A549 (cell line): ENCODE results near the gene RUNX1. TPM values are rescaled to one million over a fixed set of nuclear protein-coding genes. Genes with fewer than 3 reads are reported as not detected.

Experiments used
- ATAC-seq, 2 experiments: fragments of 200-7000 bp in 1 of 2; fragments of >200 bp in 1 of 2; cut with Nextera tagmentation in 1 of 2; cut with Tn5 transposase in 1 of 2; 3 replicates each; pipeline versions ENCODE4 v1.8.0 to v1.9.1; 2018 to 2020; ENCODE audit warnings: mild to moderate bottlenecking in 1 of 2, moderate library complexity in 1 of 2
- CTCF ChIA-PET: fragments of 300-600 bp; sonication (Branson Sonifier 250); formaldehyde crosslinking; extraction: SDS; loops from one replicate; lab custom pipeline; 2021; ENCODE audit warnings: antibody characterized with exemption, inconsistent platforms; lab: Yijun Ruan, JAX
- POLR2A ChIA-PET: fragments of 350-600 bp; formaldehyde crosslinking; extraction: SDS; loops from one replicate; lab custom pipeline; 2021; ENCODE audit warnings: antibody characterized with exemption, inconsistent platforms; lab: Yijun Ruan, JAX
- DNase-seq, 2 experiments: peaks; one replicate each; pipeline versions ENCODE4 v3.0.0 to v3.0.0-alpha.2; 2011 to 2016; ENCODE audit warnings: low read depth in 1 of 2, low spot score in 1 of 2
- FAIRE-seq: peaks from 2 replicates; lab custom pipeline; 2011; peaks lifted over from hg19 to GRCh38; lab: Jason Lieb, UNC
- H3K27ac ChIP-seq, 2 experiments: fragments of >200 bp; sonication (Bioruptor Twin); formaldehyde crosslinking; 3 replicates each; pipeline ENCODE4 v1.5.1; 2016 to 2017
- H3K4me1 ChIP-seq: fragments of >200 bp; sonication (Bioruptor Twin); formaldehyde crosslinking; 3 replicates; pipeline ENCODE4 v1.6.1; 2016
- H3K4me2 ChIP-seq: fragments of >200 bp; sonication (Bioruptor Twin); formaldehyde crosslinking; 3 replicates; pipeline ENCODE4 v1.6.1; 2016
- H3K4me3 ChIP-seq: fragments of >200 bp; sonication (Bioruptor Twin); formaldehyde crosslinking; 3 replicates; pipeline ENCODE4 v1.5.1; 2016
- H3K9me3 ChIP-seq: fragments of >200 bp; sonication (Bioruptor Twin); formaldehyde crosslinking; 3 replicates; pipeline ENCODE4 v1.6.1; 2016
- BCL3 ChIP-seq: fragments of >200 bp; sonication (Bioruptor Twin); formaldehyde crosslinking; IDR thresholded peaks from 3 replicates; pipeline ENCODE4 v1.6.1; 2016
- CEBPB ChIP-seq, 2 experiments: fragments of >200 bp in 1 of 2; sonication (Bioruptor Twin) in 1 of 2; formaldehyde crosslinking in 1 of 2; IDR thresholded peaks; 2 replicates each; pipeline ENCODE4 v1.6.1; 2012 to 2016
- CHD4 ChIP-seq: fragments of 200-600 bp; sonication (generic); IDR thresholded peaks from 2 replicates; pipeline ENCODE4 v1.6.1; 2016; ENCODE audit warnings: antibody characterized with exemption, mild to moderate bottlenecking, borderline replicate concordance
- EP300 ChIP-seq, 2 experiments: fragments of >200 bp; sonication (Bioruptor Twin); formaldehyde crosslinking; IDR thresholded peaks; 2 replicates in 1 of 2; 3 replicates in 1 of 2; pipeline ENCODE4 v1.6.1; 2016 to 2017
- FOXS1 ChIP-seq: fragments of 250-450 bp; sonication (Bioruptor Pico); IDR thresholded peaks from 2 replicates; pipeline ENCODE4 v1.5.0; 2020; ENCODE audit warnings: mild to moderate bottlenecking, moderate library complexity
- HDAC2 ChIP-seq: fragments of 200-600 bp; sonication (generic); IDR thresholded peaks from 2 replicates; pipeline ENCODE4 v1.6.1; 2016
- HES2 ChIP-seq: fragments of >200 bp; sonication (Bioruptor Twin); formaldehyde crosslinking; IDR thresholded peaks from 2 replicates; pipeline ENCODE4 v1.6.1; 2016
- HOXB13 ChIP-seq: fragments of 250-450 bp; sonication (Bioruptor Pico); IDR thresholded peaks from 2 replicates; pipeline ENCODE4 v1.5.0; 2020; ENCODE audit warnings: low read depth, mild to moderate bottlenecking, moderate library complexity
- HOXB5 ChIP-seq: fragments of 250-450 bp; sonication (Bioruptor Pico); IDR thresholded peaks from 2 replicates; pipeline ENCODE4 v1.5.0; 2020; ENCODE audit warnings: mild to moderate bottlenecking, moderate library complexity
- MAFK ChIP-seq: fragments of 450-650 bp; IDR thresholded peaks from 2 replicates; pipeline ENCODE4 v1.6.1; 2014; ENCODE audit not compliant: partially characterized antibody
- MAZ ChIP-seq: fragments of 150-350 bp; IDR thresholded peaks from 2 replicates; pipeline ENCODE4 v1.6.1; 2014; ENCODE audit warnings: antibody characterized with exemption, low read depth, low read length, borderline replicate concordance
- NPAS2 ChIP-seq: fragments of 250-450 bp; sonication (Bioruptor Pico); IDR thresholded peaks from 2 replicates; pipeline ENCODE4 v1.8.0; 2022; ENCODE audit warnings: mild to moderate bottlenecking, moderate library complexity, borderline replicate concordance
- NR3C1 ChIP-seq: fragments of >200 bp; sonication (Bioruptor Twin); formaldehyde crosslinking; IDR thresholded peaks from 3 replicates; pipeline ENCODE4 v1.6.1; 2017
- PBX3 ChIP-seq: IDR thresholded peaks from 2 replicates; pipeline ENCODE4 v1.6.1; 2012
- PHF8 ChIP-seq: fragments of 200-600 bp; sonication (generic); IDR thresholded peaks from 2 replicates; pipeline ENCODE4 v1.6.1; 2016; ENCODE audit warnings: low read depth, mild to moderate bottlenecking, antibody characterized with exemption, moderate library complexity, borderline replicate concordance
- RAD21 ChIP-seq, 2 experiments: fragments of >200 bp in 1 of 2; sonication (Bioruptor Twin) in 1 of 2; formaldehyde crosslinking in 1 of 2; IDR thresholded peaks in 1 of 2; conservative IDR thresholded peaks in 1 of 2; 2 replicates in 1 of 2; 3 replicates in 1 of 2; pipeline ENCODE4 v1.6.1; 2012 to 2018; ENCODE audit warnings: inconsistent platforms in 1 of 2
- SMC3 ChIP-seq: fragments of >200 bp; sonication (Bioruptor Twin); formaldehyde crosslinking; IDR thresholded peaks from 3 replicates; pipeline ENCODE4 v1.6.1; 2018; ENCODE audit warnings: inconsistent platforms
- USF2 ChIP-seq: fragments of 450-650 bp; IDR thresholded peaks from 2 replicates; pipeline ENCODE4 v1.6.1; 2014; ENCODE audit warnings: antibody characterized with exemption
- WGBS: methylation state at CpG from one replicate; pipeline ENCODE4 v1.1.6; 2017; ENCODE audit errors: missing lambda C conversion rate; 5-methylcytosine and 5-hydroxymethylcytosine counted together
- polyA plus RNA-seq, 4 experiments: library from polyadenylated mRNA; depleted of rRNA in 3 of 4; stranded (reverse); fragments of >200 nt; fragmentation: RNase III in 1 of 4; extraction: RNeasy Plus Mini Kit Qiagen cat#74134 plus additional on column Dnase treatment in 1 of 4; gene quantifications; 2 replicates in 3 of 4; 3 replicates in 1 of 4; pipeline ENCODE4 v1.2.3, GENCODE V29; 2011 to 2017
- TF ChIP-seq, protein P1 (sequence below): fragments of >200 bp; sonication (Bioruptor Twin); formaldehyde crosslinking; IDR thresholded peaks from 3 replicates; pipeline ENCODE4 v1.5.1; 2016
- TF ChIP-seq, protein P2 (sequence below): IDR thresholded peaks from 2 replicates; pipeline ENCODE4 v1.6.1; 2012

The RUNX1 gene
- polyA plus RNA-seq, 2 of the 4 experiments (the other 2 are of a cell fraction), result 5.5 TPM

GRCh38 chr21:34748862-34749261, 300.2 kb downstream of the RUNX1 start (continued):
- TF ChIP-seq BCL3 (no peak), HOXB5 (CRISPR knock-in tag) (no peak), CEBPB (IDR thresholded peaks at IDR 0.05) (no peak), MAFK (no peak), EP300 (IDR thresholded peaks at IDR 0.05) (no peak), MAZ (no peak), NPAS2 (CRISPR knock-in tag) (no peak)

DNA sequence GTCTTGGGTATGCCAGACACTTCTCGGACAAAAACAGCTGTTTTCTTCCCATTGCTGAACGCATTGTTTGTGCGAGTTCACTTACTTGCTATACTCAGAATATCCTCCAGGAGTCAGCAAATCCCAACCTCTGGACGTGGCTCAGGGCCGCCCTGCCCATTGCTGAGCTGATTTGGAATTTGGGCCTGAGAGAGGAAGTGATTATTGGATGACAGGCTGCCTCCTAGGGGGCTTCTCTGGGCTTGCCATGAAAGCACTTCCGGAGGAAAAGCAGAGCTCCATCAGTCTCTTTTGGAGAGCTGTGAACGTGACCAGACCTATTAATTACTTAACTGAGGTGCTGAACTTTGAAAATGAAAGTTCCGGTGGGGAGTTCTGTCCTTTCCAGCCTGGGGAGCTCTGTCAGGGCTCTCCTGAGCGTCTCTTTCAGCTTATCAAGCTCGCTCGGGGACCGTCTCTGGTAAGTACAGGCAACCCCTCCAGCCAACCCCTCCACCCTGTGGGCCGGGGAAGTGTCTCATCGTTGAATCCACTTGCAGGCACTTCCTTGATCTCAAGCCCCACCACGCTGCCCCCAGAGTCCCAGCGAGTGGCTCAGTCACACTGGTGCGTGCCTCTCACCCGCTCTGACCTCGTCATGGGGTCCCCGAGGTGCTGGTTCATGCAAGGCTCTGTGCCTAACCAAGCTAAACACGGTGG, 303.4 kb downstream of the RUNX1 start:
- CTCF ChIA-PET, result interaction anchor here (0.5 to 4.2 kb wide), 53 partner anchors 8 to 1195 kb away, joined by 3 to 46 read pairs (median 6); no protein-coding TSS in a partner anchor
- 54% methylated on average over 17 of the region's 21 CpGs for WGBS
- DNase-seq, result peak; percentile 41 to 76
- H3K27ac ChIP-seq, result peak overlapping the region; percentile 72 to 85
- ATAC-seq, result peak; percentile 97 to 98
- FAIRE-seq, result no peak
- peak overlapping the region; percentile 55; the same call in 2 of the 3 replicates for H3K4me2 ChIP-seq
- TF ChIP-seq NR3C1, result no peak
- TF ChIP-seq NPAS2 (CRISPR knock-in tag), result no peak
- TF ChIP-seq SMC3, result peak; percentile 92
- TF ChIP-seq, protein P1, sequence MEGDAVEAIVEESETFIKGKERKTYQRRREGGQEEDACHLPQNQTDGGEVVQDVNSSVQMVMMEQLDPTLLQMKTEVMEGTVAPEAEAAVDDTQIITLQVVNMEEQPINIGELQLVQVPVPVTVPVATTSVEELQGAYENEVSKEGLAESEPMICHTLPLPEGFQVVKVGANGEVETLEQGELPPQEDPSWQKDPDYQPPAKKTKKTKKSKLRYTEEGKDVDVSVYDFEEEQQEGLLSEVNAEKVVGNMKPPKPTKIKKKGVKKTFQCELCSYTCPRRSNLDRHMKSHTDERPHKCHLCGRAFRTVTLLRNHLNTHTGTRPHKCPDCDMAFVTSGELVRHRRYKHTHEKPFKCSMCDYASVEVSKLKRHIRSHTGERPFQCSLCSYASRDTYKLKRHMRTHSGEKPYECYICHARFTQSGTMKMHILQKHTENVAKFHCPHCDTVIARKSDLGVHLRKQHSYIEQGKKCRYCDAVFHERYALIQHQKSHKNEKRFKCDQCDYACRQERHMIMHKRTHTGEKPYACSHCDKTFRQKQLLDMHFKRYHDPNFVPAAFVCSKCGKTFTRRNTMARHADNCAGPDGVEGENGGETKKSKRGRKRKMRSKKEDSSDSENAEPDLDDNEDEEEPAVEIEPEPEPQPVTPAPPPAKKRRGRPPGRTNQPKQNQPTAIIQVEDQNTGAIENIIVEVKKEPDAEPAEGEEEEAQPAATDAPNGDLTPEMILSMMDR, result peak; percentile 72
- TF ChIP-seq, protein P2, sequence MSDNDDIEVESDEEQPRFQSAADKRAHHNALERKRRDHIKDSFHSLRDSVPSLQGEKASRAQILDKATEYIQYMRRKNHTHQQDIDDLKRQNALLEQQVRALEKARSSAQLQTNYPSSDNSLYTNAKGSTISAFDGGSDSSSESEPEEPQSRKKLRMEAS, result no peak
- TF ChIP-seq RAD21 (conservative IDR thresholded peaks at IDR 0.05 in 1 of 2, IDR thresholded peaks at IDR 0.05 in 1 of 2), result peak; percentile 94
- H3K4me1 ChIP-seq, result peaks cover 4% of the 10 kb centered on the region; the same call in 2 of the 3 replicates
- H3K9me3 ChIP-seq, result no peaks in the 10 kb centered on the region
- POLR2A ChIA-PET, result interaction anchor here (0.5 to 3.5 kb wide), 6 partner anchors 26 to 306 kb away, joined by 3 to 70 read pairs (median 5); no protein-coding TSS in a partner anchor
- H3K4me3 ChIP-seq, result no peak overlapping the region

DNA sequence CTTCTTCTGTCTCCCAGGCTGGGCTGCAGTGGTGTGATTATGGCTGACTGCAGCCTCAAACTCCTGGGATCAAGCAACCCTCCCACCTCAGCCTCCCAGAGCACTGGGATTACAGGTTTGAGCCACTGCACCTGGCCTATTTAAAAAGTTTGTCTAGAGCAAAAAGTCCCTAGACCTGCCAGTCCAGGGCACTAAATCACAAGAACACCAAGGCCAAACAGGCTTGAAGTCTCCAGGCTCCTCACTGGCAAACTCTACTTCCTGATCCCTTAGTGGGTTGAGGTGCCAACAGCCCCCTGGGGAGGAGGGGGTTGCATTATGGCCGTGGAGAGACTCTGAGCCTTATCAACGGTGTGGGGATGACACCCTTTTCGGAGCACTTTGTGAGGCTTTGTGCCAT, 304.3 kb downstream of the RUNX1 start:
- no peak overlapping the region for H3K4me3 ChIP-seq
- DNase-seq (no peak), FAIRE-seq (no peak), ATAC-seq (no peak)
- no peaks in the 10 kb centered on the region for H3K9me3 ChIP-seq
- H3K4me2 ChIP-seq, result no peak overlapping the region
- TF ChIP-seq, protein P2, result no peak
- no peak for TF ChIP-seq HDAC2
- ChIA-PET POLR2A (interaction anchor here (1.1 to 3.5 kb wide), 3 partner anchors 63 to 143 kb away, joined by 6 to 70 read pairs (median 9); no protein-coding TSS in a partner anchor), CTCF (interaction anchor here (1.0 to 4.2 kb wide), 46 partner anchors 8 to 1096 kb away, joined by 3 to 46 read pairs (median 6); no protein-coding TSS in a partner anchor)
- no peak overlapping the region for H3K27ac ChIP-seq
- WGBS, result 0% methylated on average over 3 of the region's 3 CpGs
- peaks cover 4% of the 10 kb centered on the region; the same call in 2 of the 3 replicates for H3K4me1 ChIP-seq

DNA sequence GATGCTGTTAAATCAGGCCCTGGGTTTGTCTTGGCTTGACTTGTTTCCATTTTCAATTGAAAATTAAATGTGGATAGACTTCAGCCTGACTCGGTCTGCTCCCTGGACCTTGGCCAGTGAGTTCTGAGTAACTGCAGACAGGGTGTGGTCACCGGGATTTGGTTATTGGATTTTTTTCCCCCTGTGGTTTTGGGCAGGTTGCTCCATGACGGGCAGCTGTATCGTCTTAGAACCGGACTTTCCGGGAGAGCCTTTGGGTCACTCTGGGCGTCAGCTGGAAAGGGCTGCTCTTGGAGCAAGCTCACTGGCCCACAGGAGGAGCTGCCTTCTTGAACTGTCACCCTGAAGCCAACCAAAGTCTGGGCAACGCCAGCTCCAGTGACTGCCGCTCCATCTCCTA, 305.3 kb downstream of the RUNX1 start:
- 46% methylated on average over 9 of the region's 9 CpGs for WGBS
- Histone ChIP-seq H3K27ac (peak overlapping the region in 1 of 2 experiments; percentile 7; a peak in 1 of 6 replicates), H3K9me3 (no peaks in the 10 kb centered on the region), H3K4me2 (no peak overlapping the region), H3K4me1 (peaks cover 4% of the 10 kb centered on the region; the same call in 2 of the 3 replicates), H3K4me3 (no peak overlapping the region)
- ChIA-PET POLR2A (interaction anchor here (3.5 kb wide), 1 partner anchor 144 kb away, joined by 70 read pairs; no protein-coding TSS in a partner anchor), CTCF (interaction anchor here (1.0 to 4.2 kb wide), 9 partner anchors 11 to 1196 kb away, joined by 3 to 46 read pairs (median 6); no protein-coding TSS in a partner anchor)
- no peak for DNase-seq
- FAIRE-seq, result no peak
- no peak for ATAC-seq
- TF ChIP-seq PHF8, result no peak
- no peak for TF ChIP-seq PBX3
- no peak for TF ChIP-seq CHD4
- TF ChIP-seq FOXS1 (CRISPR knock-in tag), result no peak
- TF ChIP-seq, protein P1, result no peak
- TF ChIP-seq USF2, result no peak
- TF ChIP-seq HOXB13 (CRISPR knock-in tag), result no peak
- TF ChIP-seq RAD21 (conservative IDR thresholded peaks at IDR 0.05 in 1 of 2, IDR thresholded peaks at IDR 0.05 in 1 of 2), result no peak
- no peak for TF ChIP-seq MAFK
- TF ChIP-seq HES2, result no peak
